MM.1S (cell line): Measurements from ENCODE around the gene TRIM14.
"Not testable (repeated sequence)": the region's sequence is repeated elsewhere in the genome, so short reads cannot be mapped to it uniquely, and the experiment has no call there.

ENCODE experiments used
- CTCF ChIP-seq: fragments of 300-600 bp; sonication (generic); IDR thresholded peaks from 2 replicates; pipeline ENCODE4 v1.5.1; 2016; ENCODE audit warnings: antibody characterized with exemption, low read length, mixed read lengths
- EZH2 ChIP-seq: fragments of 300-600 bp; sonication (generic); optimal IDR thresholded peaks from 2 replicates; pipeline ENCODE3; 2017; ENCODE audit warnings: low read depth, mild to moderate bottlenecking, antibody characterized with exemption, low read length, mixed read lengths
- EZH2phosphoT487 ChIP-seq: fragments of 300-600 bp; sonication (generic); IDR thresholded peaks from 2 replicates; pipeline ENCODE4 v1.6.1; 2018; ENCODE audit warnings: antibody characterized with exemption, low read length

GRCh38 chr9:98090674-98091073, 28.3 kb downstream of the TRIM14 start:
- not testable (repeated sequence) for TF ChIP-seq CTCF, EZH2phosphoT487, EZH2
